Thyroid gland (tissue), 4 donors: Measurements from ENCODE around the gene ZNF474.
A peak's percentile ranks its signal among the peaks of the same experiment; 100 is the strongest.

Experiments used
- POLR2A ChIP-seq, 2 donors: fragments of 450-650 bp; IDR thresholded peaks; one replicate each; pipeline ENCODE4 v1.6.1; 2017; ENCODE audit warnings: antibody characterized with exemption in 2 of 2, mild to moderate bottlenecking in 2 of 2, moderate library complexity in 1 of 2
- TF ChIP-seq, protein P1 (sequence below), 6 experiments: fragments of 200-600 bp in 3 of 6; fragments of 450-650 bp in 3 of 6; sonication (generic) in 3 of 6; IDR thresholded peaks; one replicate each; pipeline ENCODE4 v1.5.1; 2016 to 2019; ENCODE audit warnings: antibody characterized with exemption in 6 of 6, mild to moderate bottlenecking in 2 of 6, inconsistent platforms in 1 of 6, moderate library complexity in 1 of 6

DNA sequence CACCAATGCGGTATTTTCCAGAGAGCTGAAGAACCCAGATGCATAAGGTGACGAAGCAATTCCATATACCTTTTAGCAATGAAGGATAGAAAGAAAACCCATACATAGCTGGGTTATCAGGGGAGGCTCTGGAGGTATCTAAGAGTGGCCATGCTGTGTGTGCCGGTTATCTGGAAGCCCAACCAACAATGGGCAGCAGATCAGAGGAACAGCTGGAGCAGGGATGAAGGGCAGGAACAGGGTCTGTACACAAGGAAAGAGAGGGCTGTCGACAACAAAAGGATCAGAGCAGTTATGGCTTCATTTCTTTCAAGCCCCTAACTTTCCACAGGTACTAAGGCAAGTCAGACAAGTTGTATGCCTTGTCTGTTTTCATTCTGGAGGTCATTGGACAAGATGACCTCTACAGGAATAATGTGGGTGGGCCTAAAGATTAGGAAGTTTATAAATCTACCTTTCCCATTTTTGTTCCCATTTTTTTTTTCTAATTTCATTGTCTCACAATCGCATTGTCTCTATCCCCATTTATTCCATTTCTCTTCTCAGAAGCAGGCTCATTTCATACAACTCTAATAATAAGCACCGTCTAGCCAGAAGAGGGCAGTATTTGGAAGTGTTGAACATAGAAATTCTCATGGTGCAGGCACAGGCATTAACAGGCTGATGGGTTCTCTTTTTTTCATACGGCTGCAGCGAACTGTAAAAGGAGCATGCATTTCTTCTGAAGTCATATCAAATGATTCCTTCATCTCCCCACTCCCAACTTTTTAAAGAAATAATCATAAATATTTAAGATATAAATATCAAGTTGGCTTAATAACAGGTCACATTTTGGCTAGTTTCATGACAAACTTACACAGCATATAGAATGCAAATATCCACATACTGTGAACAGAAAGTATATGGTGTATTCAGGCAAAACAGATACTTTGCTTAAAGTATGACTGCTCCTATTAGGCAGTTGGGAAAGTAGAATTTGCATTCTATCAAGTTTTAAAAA lies 63.5 kb downstream of the ZNF474 start:
- TF ChIP-seq POLR2A (IDR thresholded peaks at IDR 0.05): no peak
- TF ChIP-seq, protein P1, sequence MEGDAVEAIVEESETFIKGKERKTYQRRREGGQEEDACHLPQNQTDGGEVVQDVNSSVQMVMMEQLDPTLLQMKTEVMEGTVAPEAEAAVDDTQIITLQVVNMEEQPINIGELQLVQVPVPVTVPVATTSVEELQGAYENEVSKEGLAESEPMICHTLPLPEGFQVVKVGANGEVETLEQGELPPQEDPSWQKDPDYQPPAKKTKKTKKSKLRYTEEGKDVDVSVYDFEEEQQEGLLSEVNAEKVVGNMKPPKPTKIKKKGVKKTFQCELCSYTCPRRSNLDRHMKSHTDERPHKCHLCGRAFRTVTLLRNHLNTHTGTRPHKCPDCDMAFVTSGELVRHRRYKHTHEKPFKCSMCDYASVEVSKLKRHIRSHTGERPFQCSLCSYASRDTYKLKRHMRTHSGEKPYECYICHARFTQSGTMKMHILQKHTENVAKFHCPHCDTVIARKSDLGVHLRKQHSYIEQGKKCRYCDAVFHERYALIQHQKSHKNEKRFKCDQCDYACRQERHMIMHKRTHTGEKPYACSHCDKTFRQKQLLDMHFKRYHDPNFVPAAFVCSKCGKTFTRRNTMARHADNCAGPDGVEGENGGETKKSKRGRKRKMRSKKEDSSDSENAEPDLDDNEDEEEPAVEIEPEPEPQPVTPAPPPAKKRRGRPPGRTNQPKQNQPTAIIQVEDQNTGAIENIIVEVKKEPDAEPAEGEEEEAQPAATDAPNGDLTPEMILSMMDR (IDR thresholded peaks at IDR 0.05): peak in 5 of 6 experiments; percentile 31 to 67 (median 64)
